ENCODE results near the gene TNS3. TPM values are rescaled to one million over a fixed set of nuclear protein-coding genes. Genes with fewer than 3 reads are reported as not detected.
"Not testable (repeated sequence)": the region's sequence is repeated elsewhere in the genome, so short reads cannot be mapped to it uniquely, and the experiment has no call there.

TNS3 gene
- total RNA-seq, 1 donor from 2014 or later = 30.4 TPM

DNA sequence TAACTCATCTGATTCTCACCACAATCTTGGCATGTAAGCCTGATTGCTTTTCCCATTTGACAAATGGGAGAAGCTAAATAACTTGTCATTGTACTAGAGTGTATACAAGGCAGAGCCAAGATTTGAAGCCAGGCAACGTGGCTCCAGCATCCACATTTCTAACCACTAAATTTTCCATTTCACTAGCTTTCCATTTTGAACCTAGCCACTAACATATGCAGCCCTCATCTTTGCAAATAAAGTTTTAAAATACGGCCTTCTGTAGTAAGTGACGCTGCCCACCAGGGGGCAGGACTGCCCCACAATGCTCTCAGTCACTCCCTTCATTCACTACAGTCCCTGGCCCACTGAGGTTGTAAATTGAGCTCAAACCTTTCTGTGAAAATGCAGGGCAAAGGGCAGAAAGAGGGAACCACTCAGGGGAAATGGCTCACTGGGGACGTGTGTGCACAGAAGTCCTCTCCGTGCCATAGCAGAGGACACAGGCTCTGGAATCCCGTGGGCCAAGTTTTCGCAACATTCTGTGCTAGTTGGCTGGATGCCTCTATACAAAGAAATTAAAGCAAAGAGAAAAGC is 315.7 kb downstream of the TNS3 start:
- DNase-seq (ENCODE audit: low read depth, low spot score) = peak; percentile 19

DNA sequence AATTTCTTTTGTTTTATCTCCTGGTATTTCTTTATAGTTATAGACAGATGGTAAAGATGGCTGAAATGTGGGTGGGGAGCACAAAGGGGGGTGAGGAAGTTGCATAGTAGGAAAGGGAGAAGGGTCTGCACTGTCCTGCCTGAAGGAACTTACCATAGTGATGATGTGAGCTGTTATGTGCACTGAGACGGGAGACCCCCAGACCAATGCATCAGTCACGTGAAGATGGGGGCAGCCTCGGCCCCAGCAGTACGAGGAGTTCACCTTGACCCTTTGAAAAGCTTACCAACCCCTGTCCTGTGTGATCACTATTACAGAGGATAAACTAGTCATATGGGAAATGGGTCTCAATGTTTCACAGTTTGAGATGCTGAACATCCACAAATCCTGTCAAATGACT is 316.3 kb downstream of the TNS3 start:
- no peak for DNase-seq (ENCODE audit: low read depth, low spot score)

DNA sequence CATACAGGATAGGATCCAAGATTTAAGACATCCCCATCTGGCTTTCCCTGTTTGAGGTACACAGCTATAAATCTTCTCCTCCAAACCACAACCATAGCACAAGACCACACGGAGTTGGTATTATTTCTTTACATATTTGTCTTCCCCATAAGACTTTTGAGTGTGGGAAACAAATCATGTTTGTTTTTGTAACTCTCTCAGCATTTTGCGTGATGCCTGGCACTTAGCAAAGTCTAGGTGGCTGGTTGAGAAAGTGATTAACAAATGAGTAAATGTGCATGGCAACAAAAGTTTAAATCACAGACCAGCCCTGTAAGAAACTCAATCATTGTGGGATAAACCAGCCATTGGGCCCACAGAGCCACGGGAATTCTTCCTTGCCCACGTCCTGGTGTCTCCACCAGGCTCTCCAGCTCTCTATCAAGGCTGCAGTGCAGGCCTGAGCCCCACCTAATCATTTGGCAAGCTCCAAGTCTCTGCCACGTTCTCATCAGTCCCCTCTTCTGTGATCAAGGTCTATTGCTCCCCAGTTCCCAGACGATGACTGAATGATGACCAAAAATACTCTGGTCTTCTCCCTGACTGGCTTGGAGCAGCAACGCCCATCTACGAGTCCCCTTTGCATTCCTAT is 317.8 kb downstream of the TNS3 start:
- no peak for DNase-seq (ENCODE audit: low read depth, low spot score)

DNA sequence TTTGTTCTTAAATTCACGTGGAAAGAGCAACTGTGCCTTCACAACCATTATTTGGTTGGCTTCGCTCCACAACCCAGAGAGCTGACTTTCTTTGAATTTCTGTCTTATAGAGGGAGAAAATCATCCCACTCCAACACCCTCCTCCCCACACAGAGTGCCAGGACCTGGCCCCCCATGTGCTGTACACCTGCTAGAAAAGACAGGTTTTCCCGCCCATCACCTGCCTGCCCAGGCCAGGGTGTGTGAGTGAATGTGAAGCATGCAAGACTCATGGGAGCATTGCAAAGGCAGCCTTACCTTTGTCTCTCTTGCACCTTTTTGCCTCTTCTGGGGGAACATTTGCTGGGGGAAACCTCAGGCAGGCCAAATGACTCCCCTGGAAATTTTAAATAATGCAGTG is 319.0 kb downstream of the TNS3 start:
- no peak for DNase-seq (ENCODE audit: low read depth, low spot score)

DNA sequence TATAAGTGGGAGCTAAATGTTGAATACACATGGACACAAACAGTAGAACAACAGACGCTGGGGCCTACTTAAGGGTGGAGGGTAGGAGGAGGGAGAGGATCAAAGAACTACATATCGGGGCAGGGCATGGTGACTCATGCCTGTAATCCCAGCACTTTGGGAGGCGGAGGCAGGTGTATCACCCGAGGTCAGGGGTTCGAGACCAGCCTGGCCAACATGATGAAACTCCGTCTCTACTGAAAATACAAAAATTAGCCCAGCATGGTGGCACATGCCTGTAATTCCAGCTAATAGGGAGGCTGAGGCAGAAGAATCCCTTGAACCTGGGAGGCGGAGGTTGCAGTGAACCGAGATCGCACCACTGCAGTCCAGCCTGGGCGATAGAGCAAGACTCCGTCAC is 319.8 kb downstream of the TNS3 start:
- not testable (repeated sequence) for DNase-seq (ENCODE audit: low read depth, low spot score)

DNA sequence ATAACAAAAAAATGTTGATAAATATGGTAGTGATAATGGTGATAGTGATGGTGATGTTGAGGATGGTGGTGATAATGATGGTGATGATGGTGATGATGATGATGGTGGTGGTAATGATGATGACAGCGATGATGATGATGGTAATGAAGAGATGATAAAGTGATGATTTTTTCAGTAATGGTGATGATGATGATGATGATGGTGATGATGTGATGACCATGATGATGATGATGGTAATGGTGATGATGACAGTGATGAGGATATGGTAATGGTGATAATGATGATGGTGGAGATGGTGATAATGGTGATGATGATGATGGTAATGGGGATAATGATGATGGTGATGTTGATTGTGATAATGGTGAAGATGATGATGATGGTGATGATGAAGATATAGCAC is 321.6 kb downstream of the TNS3 start:
- no peak for DNase-seq (ENCODE audit: low read depth, low spot score)

DNA sequence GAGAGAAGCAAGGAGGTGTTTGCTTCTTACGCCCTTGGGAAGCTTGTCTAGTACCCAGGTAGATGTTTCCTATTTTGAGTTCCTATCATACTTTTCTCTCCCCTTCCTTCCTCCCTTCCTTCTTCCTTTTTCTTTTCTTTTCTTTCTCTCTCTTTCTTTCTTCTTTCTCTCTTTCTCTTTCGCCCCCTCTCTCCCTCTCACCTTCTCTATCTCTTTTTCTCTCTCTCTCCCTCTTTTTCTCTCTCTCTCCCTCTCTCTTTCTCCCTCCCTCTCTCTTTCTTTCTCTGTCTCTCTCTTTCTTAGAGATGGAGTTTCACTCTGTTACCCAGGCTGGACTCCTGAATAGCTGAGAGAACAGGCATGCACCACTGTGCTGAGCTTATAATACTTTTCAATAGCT is 322.2 kb downstream of the TNS3 start:
- no peak for DNase-seq (ENCODE audit: low read depth, low spot score)

DNA sequence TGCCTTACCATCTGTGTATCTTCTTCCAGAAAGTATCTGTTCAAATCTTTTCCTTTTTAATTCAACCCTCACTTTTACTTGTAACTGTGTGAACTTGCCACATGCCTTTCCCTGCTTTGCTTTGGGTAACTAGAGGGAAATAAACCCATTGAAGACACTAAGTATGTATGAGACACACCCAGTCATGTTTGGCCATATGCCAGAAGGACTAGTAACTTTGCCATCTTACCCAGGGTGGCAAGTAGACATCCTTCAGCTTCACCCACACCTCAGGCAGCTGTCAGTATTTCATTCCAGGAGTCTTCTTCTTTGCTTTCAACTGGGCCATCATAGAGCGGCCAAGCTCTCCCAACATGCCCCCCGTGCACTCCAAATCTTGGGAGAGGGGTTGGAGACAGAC is 323.1 kb downstream of the TNS3 start:
- no peak for DNase-seq (ENCODE audit: low read depth, low spot score)

DNA sequence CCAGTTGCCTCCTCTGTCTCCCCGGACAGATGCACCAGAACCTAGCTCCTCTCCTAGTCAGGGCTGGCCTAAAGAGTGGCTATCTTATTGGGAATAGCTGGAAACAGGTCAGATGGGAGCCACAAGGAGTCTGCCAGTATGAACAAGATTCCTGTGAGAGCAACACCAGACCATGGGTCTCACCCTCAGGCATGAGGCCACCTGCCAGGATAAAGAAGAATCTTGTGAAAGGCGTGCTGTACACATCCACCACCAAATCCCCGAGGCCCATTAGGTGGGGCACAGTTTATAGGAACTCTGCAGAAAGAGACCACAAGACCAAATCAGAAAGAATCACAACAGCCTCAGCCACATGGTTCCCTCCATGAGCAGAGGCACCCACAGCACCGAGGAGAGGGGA is 325.9 kb downstream of the TNS3 start:
- DNase-seq (ENCODE audit: low read depth, low spot score) = no peak

DNA sequence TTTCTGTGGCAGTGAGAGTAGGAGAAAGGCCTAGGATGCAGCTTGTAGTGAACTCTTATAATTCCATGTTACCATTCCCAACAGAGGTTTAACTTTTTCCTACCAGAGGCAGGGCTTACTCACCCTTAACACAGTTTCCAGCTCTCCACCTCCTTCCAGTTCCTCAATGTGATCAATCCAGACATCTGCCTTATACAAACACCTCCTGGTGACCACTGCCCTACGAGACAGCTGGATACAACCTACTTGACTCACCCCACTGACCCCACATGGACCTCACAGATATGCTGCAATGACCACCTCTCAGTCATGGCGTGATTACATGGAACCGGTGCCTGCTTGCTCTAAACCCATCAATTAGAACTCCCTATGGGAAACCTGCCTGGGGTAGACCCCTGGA is 326.5 kb downstream of the TNS3 start:
- no peak for DNase-seq (ENCODE audit: low read depth, low spot score)

DNA sequence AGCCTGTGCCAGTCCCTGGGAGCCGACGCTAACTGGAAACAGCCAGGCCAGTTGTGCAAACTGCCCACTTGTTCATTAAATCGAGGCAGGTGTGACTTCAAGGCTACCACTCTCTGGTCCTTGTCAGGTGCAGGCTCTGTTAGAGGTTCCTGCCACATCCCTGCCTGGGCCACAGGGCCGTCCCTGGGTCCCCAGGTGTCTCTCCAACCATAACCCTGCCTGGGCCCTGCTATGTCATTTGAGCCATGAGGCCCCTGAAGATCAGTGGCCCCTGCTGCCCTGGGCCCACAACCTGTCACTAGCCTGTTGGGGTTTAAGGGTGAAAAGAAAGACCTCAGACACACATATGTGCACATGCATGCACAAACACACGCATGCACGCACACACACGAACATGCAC is 326.9 kb downstream of the TNS3 start:
- no peak for DNase-seq (ENCODE audit: low read depth, low spot score)

DNA sequence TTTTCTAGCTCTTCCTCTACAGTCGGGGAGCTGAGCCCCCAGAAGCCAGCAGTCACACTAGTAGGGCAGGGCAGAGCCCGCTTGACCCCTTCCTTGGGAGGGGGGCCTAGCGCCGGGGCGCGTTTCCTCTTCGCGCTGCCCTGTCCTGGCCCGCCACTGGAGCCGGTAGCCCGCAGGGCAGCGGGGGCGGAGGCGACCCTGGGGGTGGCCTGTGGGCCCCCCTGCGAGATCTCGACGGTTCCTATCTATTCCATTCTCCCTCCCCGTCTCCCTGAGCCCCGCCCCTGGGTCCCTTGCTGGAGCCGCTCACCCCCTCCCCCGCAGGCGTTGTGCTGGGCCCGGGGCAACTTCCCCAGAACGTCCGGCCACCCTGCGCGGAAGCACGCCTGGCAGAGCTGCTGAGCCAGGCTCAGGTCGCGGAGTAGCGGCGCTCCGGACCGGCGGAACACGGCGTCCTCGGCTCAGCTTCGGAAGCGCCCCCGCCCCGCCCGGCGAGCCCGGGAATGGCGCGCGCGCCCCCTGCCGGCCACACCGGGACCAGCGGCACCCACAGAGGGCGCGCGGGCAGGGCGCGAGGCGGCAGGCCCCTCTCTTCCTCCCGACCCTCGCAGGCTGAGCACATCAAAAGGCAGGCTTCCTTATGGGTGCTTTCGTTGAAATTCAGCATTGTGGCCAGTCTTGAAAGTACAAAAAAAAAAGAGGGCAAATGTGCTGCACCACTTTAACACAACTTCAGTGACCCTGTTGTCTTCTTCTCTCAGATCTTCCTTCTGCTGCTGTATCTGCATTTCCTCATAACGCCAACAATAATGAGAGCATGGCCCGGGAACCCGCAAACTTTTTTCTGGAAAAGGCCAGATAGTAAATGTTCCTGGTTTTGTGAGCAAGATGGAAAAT is 327.6 kb downstream of the TNS3 start:
- DNase-seq (ENCODE audit: low read depth, low spot score) = no peak

DNA sequence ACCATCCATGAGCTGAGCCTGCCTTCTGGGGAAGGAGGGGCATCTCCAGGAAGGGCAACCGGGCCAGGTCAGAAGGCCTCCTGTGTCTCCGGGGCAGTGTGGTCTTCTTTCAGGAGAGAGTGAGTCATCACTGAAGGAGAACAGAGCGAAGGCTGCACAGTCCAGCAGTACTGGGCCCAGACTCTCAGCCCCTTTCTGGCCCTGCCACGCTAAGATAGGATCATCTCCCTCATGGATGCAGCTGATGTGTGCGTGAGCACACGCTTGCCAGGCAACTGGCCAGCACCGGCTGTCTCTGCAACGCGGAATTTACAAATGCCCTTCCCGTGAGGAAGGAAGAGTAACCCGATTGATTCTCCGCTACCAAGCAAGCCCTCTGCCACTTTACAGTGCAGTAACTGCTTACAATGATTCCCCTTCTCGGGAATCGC is 328.2 kb downstream of the TNS3 start:
- peak; percentile 27 for DNase-seq (ENCODE audit: low read depth, low spot score)

DNA sequence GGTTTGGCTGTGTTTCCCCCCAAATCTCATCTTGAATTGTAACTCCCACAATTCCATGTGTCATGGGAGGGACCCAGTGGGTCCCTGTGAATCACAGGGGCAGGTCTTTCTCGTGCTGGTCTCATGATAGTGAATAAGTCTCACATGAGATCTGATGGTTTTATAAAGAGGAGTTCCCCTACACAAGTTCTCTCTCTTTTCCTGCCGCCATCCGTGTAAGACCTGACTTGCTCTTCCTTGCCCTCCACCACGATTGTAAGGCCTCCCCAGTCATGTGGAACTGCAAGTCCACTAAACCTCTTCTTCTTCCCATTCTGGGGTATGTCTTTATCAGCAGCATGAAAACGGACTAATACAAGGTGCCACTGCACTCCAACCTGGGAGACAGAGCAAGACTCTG is 329.2 kb downstream of the TNS3 start:
- DNase-seq (ENCODE audit: low read depth, low spot score) = no peak

DNA sequence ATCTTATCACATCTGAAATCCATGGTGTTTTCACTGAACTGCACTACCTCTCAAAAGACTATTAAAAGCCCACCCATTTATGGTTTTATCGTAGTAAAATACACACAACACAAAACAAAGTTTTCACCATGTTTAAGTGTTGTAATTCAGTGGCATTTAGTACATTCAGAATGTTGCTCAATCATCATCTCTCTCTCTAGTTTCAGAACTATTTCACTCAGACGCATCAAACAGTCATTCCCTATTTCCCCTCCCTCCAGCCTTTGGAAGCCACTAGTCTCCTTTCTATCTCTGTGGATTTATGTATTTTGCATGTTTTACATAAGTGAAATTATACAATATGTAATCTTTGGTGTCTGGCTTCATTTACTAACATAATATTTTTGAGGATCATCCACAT is 332.6 kb downstream of the TNS3 start:
- DNase-seq (ENCODE audit: low read depth, low spot score) = no peak

DNA sequence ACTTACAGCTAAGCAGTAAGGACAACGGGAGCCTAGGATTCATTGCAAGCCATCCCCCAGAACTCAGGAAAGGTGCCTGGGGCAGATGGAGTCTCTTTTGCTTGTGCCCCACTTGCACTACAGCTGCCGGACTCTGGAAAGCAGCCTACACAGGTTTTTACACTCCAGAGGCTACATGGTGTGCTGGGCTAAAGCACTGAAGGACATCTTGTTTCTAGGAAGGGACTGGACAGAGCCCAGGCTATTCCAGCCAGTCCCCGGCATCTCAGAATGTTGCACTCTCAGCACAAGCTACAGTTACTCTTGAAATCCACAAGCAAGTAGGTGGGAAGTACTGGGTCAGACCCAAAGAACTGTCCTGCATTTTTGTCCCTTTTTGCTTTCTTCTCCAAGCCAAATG is 333.1 kb downstream of the TNS3 start:
- no peak for DNase-seq (ENCODE audit: low read depth, low spot score)

DNA sequence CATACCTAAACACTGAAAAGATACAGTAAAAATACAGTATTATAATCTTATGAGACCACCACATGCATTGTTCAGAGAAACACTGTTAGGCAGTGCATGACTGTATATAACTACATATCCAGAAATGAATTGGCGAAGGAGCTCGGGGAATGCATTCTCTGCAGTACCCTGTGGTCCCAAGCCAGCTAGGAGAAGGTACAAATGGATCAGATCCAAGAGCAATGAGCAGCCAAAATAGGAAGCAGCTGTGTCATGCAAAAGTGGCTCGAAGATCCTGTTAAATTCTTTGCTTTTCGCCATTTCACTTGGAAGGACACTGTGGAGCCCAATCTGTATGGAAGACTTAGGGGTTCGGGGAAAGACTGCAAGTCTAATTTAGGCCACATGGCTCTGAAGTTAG is 334.8 kb downstream of the TNS3 start:
- DNase-seq (ENCODE audit: low read depth, low spot score) = no peak

DNA sequence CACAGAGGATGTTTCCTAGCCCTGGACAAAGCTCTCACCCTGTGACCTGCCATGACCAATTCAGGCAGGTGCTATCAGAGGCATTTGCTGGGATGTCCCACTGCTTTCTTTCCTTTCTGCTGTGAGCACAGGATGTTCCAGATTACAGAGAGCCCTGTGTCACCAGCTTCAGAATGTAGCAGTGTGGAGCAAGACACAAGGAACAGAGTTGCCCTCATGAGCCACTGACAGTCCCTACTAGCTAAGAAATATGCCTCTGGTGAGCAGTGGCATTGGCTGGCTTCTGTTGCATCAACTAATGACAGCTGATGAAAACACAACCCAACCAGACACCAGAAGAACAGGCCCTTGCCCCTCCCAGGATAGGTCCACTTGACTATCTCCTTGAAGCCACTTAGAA is 337.2 kb downstream of the TNS3 start:
- no peak for DNase-seq (ENCODE audit: low read depth, low spot score)

DNA sequence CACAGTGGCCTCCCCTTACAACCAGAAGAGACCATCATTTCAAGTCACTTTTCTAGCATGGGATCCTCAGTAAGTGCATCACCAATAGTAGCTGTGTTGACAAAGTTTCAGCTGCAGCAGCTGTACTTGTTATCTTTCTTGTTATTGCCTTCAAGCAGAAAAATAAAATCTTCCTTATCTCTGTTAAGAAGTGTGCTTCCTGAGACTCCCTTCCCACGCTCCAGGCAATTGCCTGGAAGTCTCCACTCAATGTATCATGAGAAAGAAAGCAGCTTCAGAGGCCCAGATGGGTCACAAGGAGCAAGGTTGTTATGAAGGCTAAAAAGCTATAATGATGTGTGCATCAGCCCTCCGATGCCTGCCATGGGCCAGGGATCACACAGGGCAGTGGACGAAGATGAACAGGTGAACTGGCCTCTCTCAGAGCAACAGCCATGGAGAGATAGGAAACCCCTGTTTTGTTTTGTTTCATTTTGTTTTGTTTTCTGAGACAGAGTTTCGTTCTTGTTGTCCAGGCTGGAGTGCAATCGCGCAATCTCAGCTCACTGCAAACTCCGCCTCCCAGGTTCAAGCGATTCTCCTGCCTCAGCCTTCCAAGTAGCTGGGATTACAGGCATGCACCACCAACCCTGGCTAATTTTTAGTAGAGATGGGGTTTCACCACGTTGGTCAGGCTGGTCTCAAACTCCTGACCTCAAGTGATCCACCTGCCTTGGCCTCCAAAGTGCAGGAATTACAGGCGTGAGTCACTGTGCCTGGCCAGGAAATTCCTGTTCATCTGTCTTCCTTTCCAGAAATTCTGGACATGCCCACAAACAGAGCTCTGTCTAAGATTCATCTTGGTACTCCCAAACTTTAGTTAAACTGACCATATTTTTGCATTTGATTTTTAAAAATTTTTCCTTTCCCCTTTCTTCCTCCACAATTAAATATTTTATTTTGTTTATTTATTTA is 340.5 kb downstream of the TNS3 start:
- no peak for DNase-seq (ENCODE audit: low read depth, low spot score)

DNA sequence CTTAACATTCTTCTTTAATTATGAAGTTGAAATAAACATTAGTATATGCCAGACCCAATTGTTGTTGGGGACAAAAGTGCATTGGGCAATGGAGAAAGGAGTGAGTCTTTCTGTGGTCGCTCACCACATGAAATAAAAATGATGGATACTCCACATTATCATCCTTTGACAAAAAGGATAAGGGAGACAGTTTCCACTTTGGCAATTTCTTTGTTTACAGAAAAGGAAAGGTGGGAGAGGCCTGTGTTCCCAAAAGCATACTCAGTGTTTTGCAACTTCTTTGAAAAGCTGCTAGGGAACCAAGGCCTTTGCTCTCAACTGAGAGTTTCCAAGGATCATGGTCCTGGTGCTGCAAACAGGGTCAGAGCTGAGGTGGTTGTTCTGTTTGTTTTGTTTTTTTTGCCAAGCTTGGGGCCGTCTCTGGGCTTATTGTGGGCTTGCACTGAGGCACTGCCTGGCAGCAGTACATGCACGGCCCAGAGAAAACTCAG is 341.9 kb downstream of the TNS3 start:
- no peak for DNase-seq (ENCODE audit: low read depth, low spot score)

DNA sequence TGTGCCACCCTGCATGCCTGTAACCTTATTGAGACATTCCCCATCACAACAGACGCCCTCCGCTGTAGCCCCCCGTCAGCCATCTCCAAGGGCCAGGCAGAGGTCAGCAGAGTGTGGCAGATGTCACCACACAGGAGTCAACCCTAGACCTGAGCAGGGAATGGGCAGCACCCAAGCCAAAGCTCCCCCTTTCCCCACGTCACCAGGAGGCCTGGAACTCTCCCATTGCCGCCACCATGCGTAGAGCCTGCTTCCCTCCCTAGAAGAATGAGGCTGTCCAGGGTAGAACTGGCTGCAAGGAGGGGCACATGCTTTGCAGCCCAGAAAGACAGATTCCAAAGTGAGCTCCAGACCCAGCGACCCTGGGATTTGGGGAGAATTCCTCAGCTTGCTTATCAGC is 342.9 kb downstream of the TNS3 start:
- no peak for DNase-seq (ENCODE audit: low read depth, low spot score)

All from pulmonary artery endothelial cell (primary cell).